Measurements from ENCODE around the gene CERCAM.

Gene CERCAM

DNA sequence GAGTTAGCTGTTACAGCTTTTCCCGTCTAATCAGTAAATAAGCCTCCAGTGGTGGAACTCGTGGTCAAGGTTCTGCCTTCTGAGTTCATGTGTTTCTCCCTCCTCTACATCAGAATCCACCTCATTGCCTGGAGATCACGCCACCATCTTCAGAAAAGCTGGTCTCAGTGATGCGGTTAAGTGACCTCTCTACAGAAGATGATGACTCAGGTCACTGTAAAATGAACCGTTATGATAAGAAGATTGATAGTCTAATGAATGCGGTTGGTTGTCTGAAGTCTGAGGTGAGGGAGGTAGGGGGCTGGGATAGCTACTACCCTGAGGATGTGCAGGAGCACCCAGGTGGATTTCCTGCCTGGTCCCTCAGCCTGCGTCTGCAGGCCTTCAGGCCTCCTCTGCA, 48.4 kb downstream of the CERCAM start:
- DNase-seq, result no peak

DNA sequence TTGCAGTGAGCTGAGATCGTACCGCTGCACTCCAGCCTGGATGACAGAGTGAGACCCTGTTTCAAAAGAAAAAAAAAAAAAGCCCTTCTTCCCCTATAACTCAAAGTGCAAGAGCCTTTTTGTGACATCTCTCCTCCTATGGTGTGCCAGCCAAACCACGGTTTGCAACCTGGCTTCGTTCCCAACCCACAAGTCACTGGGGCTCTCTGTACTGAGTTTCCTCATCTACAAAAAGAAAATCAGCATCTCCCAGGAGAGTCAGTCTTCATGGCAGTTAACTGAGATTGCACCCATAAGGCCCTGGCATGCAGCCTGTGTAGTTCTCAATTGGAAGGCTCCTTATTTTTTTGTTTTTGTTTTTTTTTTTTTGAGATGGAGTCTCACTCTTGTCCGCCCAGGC, 49.9 kb downstream of the CERCAM start:
- DNase-seq, result no peak

DNA sequence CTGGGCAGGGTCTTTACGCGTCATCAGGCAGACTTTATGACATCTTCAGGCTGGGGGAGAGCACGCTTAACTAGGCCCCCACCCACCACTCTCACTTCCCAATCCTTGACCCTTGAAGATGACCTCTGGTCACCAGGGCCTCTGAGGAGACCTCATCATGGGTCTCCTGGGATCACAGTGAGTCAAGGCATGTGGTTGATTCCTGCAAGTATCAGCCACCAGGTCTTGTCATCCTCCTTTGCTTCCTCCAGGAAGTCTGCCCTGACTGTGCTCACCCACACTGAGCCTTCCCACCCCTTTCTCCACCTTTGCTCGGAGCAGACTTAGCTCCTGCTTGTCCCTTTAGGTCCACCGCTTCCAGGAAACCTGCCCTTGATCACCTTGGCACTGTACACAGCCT, 52.4 kb downstream of the CERCAM start:
- DNase-seq, result no peak

DNA sequence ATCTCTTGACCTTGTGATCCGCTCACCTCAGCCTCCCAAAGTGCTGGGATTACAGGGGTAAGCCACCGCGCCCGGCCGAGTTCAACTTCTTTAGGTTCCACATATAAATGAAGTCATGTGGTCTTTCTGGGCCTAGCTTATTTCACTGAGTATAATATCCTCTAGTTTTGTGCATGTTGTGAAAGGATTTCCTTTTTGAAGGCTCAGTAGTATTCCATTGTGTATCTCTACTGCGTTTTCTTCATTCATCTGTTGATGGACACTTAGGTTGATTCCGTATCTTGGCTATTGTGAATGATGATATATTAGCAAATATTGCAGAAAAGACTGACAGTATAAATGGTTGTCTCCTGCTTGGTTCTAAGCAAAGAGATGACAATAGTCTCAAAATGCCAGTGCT, 55.2 kb downstream of the CERCAM start:
- DNase-seq, result no peak

DNA sequence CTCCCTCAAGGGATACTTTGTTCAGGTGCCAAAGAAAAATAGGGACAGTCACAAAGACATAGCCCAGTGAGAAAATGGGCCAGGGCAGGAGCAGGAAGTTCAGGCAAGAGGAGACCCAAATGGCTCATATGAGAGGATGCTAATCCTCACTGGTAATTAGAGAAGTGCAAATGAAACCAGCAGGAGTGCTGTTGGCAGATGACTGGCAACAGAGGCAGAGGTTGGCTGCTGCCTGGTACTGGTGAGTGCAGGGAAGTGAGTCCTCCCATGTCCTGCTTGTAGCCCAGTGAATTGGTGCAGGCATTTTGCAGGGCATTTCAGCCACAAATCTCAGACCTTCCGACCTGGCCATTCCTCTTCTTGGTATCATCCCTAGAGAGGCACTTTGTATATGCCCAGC, 58.6 kb downstream of the CERCAM start:
- no peak for DNase-seq

DNA sequence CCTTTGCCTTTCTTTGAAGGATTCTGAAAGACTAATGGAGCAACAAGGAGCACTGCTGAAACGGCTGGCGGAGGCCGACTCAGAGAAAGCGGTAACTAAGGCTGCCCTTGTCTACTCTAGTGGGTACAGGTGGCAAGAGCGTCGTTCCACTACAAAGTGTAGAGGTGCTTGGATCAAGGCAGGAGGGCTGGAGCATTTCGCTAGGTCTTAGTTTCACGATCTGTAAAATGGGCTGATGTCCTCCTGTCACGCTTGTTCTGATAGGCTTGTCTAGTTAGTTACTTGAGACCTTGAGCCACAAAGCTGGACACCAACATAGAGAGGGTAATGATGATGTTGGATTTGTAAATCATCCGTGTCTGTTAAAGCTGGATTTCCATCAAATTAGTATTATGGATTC, 60.9 kb downstream of the CERCAM start:
- DNase-seq, result no peak

DNA sequence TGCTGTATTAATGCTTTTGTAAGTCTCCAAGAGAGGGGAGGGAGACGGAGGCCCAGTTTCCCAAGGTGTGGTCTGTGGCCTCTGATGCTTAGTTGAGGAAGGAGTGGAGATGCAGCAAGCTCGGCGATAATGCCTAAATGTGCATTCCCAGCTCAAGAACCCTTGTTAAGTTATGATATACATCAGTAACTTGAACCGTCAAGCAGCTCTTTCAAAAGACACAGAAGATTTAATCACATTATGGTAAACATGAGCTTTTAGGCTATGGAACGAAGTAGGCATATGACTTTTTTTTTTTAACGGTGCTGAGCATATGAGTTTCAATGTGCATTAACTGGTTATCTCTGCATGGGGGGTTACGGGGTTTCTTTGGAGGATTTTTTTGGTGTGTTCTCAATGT, 61.5 kb downstream of the CERCAM start:
- DNase-seq, result no peak

DNA sequence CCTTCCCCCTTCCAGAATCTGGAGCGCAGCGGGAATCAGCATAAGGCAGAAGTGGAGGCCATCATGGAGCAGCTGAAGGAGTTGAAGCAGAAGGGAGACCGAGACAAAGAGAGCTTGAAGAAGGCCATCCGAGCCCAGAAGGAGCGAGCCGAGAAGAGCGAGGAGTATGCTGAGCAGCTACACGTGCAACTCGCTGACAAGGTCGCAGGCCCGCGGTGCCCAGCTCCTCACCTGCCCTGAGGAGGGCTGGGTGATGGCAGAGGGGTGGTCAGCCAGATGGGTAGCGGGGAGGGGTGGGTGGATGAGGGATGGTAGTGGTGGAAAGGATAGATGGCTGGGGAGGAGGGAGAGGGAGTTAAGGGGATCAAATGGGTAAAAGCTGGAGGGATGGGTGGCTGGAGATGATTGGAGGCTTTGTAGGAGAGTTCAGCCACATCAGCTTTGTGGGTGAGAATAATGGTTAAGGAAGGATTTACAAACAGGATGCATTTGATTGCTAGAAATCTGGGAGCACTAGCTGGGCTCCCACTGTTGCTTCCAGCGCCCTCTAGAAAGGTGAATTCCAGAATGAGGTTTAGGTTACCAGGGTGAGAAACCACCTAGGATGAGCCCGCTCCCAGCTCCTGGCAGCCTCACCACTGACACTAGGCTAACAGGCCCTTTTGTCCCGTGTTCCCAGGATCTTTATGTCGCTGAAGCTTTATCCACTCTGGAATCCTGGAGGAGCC, 64.2 kb downstream of the CERCAM start:
- no peak for DNase-seq

DNA sequence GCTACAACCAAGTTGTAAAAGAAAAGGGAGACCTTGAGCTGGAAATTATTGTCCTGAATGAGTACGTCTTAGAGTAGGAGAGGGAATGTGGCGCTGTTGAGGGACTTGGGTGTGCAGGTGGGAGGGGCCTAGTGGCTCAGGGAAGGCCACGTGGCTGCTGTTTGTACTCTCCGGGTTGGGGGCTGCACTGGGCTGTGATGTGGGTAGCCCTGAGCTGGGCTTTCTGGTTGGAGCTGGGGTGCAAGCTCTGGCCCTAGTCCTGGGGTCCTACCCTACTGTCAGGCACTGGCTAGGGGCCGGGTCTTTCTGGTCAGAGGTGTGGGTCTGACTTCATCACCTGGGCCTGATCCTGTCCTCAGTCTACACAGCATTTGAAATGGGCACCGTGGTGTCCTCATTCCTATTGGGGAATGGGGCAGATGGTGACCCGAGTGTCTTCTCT, 64.8 kb downstream of the CERCAM start:
- DNase-seq, result no peak

DNA sequence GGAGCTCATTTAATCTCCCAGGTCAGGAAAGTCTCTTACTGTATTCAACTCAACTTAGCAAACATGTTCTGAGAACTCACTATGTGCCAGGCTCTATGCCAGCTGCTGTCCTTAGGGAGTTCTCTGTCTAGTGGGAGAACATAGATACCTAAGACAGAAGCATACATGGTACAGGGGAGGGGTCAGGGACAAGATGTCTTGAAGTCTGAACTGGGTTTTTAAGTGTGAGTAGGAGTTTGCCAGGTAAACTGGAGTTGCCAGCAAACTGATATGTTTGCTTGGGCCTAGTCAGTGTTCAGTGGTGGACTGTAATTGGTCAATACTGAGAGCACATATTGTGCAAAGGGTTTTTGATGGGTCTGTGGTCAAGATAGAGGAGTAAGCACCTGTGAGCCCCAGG, 65.5 kb downstream of the CERCAM start:
- DNase-seq, result no peak

Measured in right forelimb (tissue), 1 donor.